GM21576 (cell line): ENCODE results near the gene GGT1.
"Not testable (repeated sequence)": the region's sequence is repeated elsewhere in the genome, so short reads cannot be mapped to it uniquely, and the experiment has no call there.

Experiments used
- ATAC-seq: cut with Tn5 transposase; IDR thresholded peaks from one replicate; pipeline ENCODE4 v1.9.1; 2021; ENCODE audit warnings: mild to moderate bottlenecking, moderate library complexity; ENCODE audit not compliant: unreplicated experiment

Gene GGT1

DNA sequence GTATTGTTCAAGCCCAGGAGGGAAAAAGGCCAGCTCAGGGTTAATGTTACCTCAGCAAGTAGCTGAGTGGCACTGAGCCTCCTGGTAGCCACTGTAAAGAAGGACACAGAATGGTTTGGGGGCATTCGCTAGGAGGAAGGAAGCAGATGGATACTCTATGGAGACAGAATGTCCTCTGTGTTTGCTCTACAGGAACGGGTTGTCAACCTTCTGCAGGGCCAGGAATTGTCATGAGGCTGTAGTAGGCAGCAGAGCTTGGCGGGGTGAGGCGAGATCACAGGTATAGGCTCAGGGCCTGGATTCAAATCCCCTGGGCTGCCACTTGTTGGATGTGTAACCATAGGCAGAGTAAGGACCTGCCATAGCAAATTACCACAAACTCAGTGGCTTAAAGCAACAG, 7.1 kb upstream of the GGT1 start:
- no peak for ATAC-seq

DNA sequence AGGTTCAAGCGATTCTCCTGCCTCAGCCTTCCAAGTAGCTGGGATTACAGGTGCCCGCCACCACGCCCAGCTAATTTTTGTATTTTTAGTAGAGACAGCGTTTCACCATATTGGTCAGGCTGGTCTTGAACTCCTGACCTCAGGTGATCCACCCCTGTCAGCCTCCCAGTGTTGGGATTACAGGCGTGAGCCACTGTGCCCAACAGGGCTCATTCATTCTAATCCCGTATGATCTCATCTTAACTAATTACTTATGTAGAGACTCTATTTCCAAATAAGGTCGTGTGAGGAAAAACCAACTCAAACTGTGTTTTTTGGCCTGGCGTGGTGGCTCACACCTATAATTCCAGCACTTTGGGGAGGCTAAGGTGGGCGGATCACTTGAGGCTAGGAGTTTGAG, 5.9 kb upstream of the GGT1 start:
- ATAC-seq: not testable (repeated sequence)

GRCh38 chr22:24599514-24599913, 3.5 kb upstream of the GGT1 start:
- ATAC-seq: no peak

DNA sequence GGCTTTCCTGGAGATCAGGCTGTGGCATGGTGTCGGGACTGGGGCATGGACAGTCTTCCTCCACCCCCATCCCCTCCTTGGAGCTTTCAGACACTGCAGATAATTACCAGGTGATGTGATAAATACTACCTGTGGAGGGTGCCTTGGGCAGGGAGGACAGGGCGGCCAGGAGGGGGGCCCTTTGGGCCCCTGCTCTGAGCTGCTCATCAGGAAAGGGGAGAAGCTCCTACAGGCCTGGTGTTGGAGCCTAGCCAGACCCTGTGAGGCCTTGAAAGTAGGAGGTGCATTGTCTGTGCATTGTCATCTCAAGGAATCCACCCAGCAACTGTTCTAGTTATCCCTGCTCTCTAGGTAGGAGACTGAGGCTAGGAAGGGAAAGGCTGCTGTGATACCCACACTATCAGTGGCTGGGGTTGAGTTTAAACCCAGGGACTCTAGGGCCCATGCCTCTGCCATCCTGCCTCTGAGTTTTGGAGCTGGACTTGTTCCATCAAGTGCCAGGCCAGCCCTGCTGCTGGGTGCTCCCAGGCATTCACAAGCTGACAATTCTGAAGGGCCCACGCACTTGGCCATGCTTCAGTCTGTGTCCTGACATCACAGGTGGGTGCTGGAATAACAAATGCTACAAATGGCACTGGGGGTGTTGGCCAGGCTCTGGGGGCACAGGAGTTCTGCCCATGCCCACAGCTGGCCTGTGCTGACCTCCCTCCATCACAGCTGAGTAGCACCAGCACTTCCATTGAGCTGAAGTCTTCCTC, 2.9 kb upstream of the GGT1 start:
- not testable (repeated sequence) for ATAC-seq

GRCh38 chr22:24601217-24602104, 1.5 kb upstream of the GGT1 start:
- no peak for ATAC-seq

GRCh38 chr22:24602105-24602749, 766 bp upstream of the GGT1 start:
- ATAC-seq: not testable (repeated sequence)

- ATAC-seq: not testable (repeated sequence)
Observed at GRCh38 chr22:24603770-24604629, 1.0 kb downstream of the GGT1 start.

DNA sequence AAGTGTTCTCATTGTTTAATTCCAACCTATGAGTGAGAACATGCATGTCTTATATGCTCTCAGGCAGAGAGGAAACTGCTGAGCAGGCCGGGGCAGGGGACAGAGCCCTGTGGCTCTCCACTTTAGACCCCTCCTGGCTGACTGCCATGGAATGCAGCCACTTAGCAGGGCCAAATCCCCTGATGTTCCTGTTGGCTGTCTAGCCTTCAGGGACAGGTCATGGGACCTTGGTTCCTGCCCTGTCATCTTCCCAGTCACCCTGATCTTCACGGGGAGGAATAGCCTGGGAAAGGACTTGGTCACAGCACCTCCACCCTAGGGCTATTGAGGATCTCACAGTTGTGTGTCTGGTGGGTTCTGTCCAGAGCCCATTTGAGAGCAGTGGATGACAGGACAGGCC, 3.3 kb downstream of the GGT1 start:
- ATAC-seq: not testable (repeated sequence)

DNA sequence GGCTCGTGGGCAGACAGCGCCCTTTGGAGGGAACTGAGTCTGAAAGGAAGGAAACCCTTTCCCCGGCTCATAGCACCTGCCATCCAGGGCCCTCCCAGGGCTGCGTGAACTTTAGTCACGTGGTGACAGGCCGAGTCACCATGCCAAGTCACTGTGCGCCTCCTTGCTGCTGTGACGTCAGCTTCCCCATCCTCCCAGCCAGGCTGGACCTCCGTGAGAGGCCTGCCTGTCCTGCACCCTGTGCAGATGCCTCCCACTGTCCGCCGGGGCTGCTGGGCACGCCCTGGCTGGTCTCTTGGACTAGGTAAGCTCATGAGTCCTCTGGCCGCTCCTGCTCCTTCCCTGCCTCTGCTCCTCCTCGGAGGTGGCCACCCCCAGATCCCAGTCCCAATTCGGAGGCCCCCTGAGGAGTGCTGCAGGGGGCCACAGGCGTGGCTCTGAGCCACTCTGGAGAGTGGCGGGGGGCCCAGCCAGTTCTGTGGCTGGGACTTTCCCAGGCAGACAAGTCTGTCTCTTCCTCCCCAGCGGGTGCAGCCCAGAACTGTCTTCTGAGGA, 4.5 kb downstream of the GGT1 start:
- peak; percentile 57 for ATAC-seq

GRCh38 chr22:24608327-24608726, 5.3 kb downstream of the GGT1 start:
- not testable (repeated sequence) for ATAC-seq

DNA sequence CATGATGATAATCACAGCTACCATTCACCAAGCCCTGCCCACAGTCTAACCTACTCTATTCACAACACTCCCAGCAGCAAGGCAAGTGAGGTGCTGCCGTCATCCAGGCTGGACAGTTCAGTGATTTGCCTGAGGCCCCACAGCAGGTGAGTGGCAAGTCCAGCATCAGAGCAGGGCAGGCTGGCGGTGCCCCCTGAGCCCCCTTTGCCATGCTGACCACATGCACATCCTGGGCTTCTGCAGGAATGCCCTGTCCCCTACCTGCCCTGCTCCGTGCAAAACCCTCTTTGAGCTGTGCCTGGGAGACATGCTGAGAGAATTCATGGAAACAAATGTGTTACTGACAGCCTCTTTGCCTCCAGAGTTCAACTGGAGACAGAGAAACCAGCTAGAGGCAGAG, 6.9 kb downstream of the GGT1 start:
- ATAC-seq: not testable (repeated sequence)

DNA sequence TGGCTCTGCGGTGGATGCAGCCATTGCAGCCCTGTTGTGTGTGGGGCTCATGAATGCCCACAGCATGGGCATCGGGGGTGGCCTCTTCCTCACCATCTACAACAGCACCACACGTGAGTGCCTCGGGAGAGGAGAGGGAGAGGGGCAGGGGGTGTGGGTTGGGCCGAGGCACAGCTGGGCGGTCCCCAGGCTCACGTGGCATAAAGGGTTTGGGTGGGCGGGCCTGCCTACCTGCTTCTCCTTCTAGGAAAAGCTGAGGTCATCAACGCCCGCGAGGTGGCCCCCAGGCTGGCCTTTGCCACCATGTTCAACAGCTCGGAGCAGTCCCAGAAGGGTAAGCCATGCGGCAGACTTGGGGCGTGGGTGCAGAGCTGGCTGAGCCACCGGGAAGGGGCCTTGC, 11.8 kb downstream of the GGT1 start:
- ATAC-seq: not testable (repeated sequence)

DNA sequence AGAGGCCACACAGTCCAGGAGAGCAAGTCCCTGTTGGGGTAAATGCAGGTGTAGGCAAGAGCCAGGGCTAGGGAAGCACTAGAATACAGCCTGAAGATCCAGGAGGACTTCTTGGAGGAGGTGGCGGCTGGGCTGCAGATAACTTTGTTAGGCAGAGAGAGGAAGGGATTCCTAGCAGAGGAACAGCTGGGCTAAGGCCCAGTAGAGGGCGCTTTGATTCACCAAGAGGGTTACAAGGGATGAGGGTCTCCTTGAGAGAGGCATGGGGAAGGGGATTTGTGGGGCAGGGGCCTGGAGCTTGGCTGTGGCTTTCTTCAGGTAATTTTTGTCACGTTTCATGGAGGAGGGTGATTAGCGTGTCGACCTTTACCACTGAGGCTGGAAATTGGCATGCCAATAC, 18.3 kb downstream of the GGT1 start:
- ATAC-seq: not testable (repeated sequence)

- not testable (repeated sequence) for ATAC-seq
Observed at GRCh38 chr22:24622596-24622995, 19.6 kb downstream of the GGT1 start.

GRCh38 chr22:24627911-24628310, 24.9 kb downstream of the GGT1 start:
- not testable (repeated sequence) for ATAC-seq

- ATAC-seq: not testable (repeated sequence)
Observed at GRCh38 chr22:24629069-24629468, 26.1 kb downstream of the GGT1 start.

- ATAC-seq: not testable (repeated sequence)
Observed at GRCh38 chr22:24630812-24631427, 27.9 kb downstream of the GGT1 start.

GRCh38 chr22:24631430-24632122, 28.6 kb downstream of the GGT1 start:
- not testable (repeated sequence) for ATAC-seq

DNA sequence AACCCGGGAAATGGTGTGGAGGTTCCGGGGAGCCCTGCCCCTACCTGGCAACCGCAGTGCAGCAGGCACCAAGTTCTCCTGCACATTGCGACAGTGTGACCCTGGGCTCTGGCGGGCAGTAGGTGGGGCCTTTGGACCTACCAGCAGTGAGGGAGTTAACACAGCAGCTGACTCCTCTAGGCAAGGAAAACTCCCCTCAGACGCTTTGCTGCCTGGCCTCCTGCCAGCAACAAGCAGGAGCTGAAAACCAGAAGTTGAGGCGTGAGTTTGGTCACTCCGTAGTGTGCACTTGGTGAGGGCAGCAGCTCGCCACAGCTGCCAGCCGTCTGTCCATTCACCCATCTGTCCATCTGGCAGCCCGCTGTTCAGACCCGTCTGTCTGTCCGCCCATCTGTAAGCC, 29.6 kb downstream of the GGT1 start:
- not testable (repeated sequence) for ATAC-seq
